Astrocyte of the cerebellum (primary cell): ENCODE measurements around the gene GALNTL6.

Source experiments
- DNase-seq: peaks from one replicate; pipeline ENCODE4 v3.0.0-alpha.2; 2011; ENCODE audit warnings: low read depth
- H3K4me3 ChIP-seq: 2 replicates; pipeline ENCODE4 v1.5.1; 2011; ENCODE audit warnings: mild to moderate bottlenecking, low read depth, low read length, moderate library complexity
- CTCF ChIP-seq: IDR thresholded peaks from 2 replicates; pipeline ENCODE4 v1.5.1; 2012; ENCODE audit warnings: low read length, low read depth, moderate library complexity, mild to moderate bottlenecking; ENCODE audit errors: missing control alignments
- in situ Hi-C: cut with HindIII; loops from 2 replicates; pipeline ENCODE4 v1.10.0; 2017; ENCODE audit warnings: low sequenced_read_pairs

GALNTL6 gene

DNA sequence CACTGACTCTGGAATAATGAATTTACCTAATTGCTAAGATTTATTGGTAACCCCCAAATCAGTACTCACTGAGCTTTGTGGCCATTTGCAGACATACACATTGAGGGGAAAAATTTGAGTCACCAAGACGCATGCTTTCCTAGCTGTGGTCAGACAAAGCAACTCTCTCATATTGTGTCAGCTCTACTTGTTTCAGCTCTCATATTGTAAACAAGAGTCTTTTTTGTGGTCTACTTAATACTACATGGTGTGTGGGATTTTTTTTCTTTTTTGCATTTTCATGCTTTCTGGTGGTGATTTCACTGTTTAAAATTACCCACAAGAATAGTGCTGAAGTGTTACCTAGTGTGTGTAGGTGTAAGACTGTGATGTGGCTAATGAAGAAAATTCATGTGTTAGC is 927.2 kb downstream of the GALNTL6 start:
- in situ Hi-C loops: no loop called here
- no peak for TF ChIP-seq CTCF
- H3K4me3 ChIP-seq: no peak overlapping the region
- DNase-seq: peak; percentile 22

- in situ Hi-C loops: no loop called here
- TF ChIP-seq CTCF: no peak
- no peak overlapping the region for H3K4me3 ChIP-seq
- DNase-seq: no peak
These were observed 937.7 kb downstream of the GALNTL6 start for GRCh38 chr4:172750910-172751309.

- no peak for TF ChIP-seq CTCF
- H3K4me3 ChIP-seq: no peak overlapping the region
- in situ Hi-C loops: no loop called here
- no peak for DNase-seq
These were observed 938.3 kb downstream of the GALNTL6 start for GRCh38 chr4:172751550-172751949.

DNA sequence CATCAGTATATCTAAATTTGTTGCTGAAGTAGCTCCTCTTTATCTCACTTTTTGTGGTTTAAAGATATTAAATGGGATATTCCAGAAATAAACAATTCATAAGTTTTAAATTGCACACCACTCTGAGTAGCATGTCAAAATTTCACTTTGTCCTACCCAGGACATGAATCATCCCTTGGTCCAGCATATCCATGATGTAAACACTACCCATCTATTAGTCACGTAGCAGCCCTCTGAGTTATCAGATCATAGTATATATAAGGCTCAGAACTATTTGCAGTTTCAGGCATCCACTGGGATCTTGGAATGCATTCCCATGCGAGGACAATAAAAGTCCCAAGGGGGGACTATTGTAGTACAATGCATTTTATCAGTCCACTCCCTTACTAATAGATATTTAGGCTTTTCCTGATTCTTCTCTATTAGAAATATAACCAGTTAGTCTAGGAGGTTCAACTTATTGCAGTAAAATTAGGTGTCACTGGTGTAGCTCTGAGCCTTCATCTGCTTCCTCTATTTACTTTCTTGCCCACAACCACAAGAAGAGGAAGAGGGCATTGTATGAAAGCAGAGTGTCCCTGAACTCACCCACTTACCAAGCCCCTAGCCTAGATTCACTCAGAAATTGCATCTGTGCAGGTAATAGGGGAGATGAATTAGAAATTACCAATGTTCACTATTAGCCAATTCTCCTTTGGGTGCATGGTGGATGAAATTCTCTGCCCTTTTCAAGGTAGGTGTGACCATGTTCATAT is 945.6 kb downstream of the GALNTL6 start:
- DNase-seq: no peak
- no peak overlapping the region for H3K4me3 ChIP-seq
- TF ChIP-seq CTCF: no peak
- in situ Hi-C loops: no loop called here

DNA sequence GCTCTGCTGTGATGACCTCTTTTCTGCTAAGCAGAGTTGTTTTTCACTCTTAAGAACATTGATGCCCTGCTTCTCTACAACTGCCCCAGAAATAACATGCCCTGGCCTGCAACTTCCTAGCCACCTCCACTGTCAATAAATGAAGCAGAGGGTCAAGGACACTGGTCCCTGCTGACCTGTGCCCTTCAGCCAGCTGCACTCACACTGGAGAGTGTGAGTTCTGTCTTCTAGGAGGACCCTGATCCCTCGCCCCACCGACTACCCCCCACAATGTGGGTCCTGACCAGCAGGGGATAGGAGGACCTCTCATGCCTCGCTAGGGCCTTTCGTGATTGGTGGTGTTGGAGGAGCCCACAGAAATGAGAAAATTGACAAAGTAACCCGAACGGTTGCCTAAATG is 947.3 kb downstream of the GALNTL6 start:
- in situ Hi-C loops: no loop called here
- DNase-seq: no peak
- no peak for TF ChIP-seq CTCF
- H3K4me3 ChIP-seq: no peak overlapping the region

- no peak for DNase-seq
- TF ChIP-seq CTCF: no peak
- in situ Hi-C loops: no loop called here
- H3K4me3 ChIP-seq: no peak overlapping the region
These were observed 949.7 kb downstream of the GALNTL6 start for GRCh38 chr4:172762895-172763294.
